ENCODE measurements around the gene SLC16A10. TPM values are rescaled to one million over a fixed set of nuclear protein-coding genes. Genes with fewer than 3 reads are reported as not detected.

Gene SLC16A10
- total RNA-seq, 5 donors from 2014 or later (not counting 1 experiment from before 2014, with no cell fraction given), result 10.2 to 16.5 (median 14.3) TPM

DNA sequence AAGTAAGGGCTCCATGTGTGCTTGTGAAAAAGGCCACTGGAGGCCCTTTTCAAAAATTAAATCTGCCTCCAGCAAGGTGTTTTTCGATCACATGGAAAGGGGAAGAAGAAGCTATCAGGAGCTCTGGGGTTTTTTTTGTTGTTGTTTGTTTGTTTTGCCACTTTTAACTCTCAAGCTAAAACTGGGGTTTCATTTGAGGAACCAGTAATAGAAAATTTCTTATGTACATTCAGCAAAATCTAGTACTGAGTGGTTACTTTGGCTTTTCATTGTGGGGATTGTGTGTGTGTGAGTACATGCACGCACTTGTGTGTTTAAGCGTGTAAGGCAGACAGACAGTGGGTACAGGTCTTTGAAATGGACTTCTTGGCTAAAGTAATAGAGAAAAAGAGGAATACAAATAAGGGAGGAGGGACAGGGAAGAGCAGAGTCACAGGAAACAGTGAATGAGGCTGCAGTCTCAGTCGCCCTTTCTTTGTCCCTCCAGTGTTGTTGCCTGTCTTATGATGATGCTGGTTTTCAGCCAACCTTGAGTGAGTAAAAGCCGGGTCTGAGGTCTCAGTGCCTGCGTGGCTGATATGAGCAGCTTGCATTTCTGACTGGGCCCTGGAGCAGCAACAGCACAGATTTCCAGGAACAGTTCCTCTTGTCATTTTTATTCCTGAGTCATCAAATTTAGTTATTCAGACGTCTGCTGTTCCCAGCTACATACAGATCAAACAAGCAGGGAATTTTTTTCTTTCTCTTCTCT is 26.2 kb downstream of the SLC16A10 start:
- peak in 13 of 35 experiments; percentile 3 to 35 (median 8) for DNase-seq
- Mint-ChIP-seq H3K4me1 (peaks cover 32 to 38% (median 38%) of the 10 kb centered on the region in 3 donors), H3K27me3 (peaks cover 0 to 1% of the 10 kb centered on the region in 2 donors), H3K27ac (peak overlapping the region; percentile 88 to 89), H3K9me3 (no peaks in the 10 kb centered on the region), H3K4me3 (peak overlapping the region; percentile 42 to 67 (median 62)), H3K36me3 (peaks cover 4% of the 10 kb centered on the region)
- peak; percentile 56 to 72 (median 64) for ATAC-seq (replicated peaks in 1 of 4)
- Histone ChIP-seq H3K9me3 (no peaks in the 10 kb centered on the region), H3K27ac (ENCODE audit: low read length) (peak overlapping the region; percentile 66), H3K4me3 (ENCODE audit: control insufficient read depth in 1 of 2, extremely low read depth in 1 of 2, low read length in 1 of 2) (no peak overlapping the region), H3K36me3 (ENCODE audit: control insufficient read depth in 2 of 2, extremely low read depth in 1 of 2, insufficient read depth in 1 of 2, low read length in 1 of 2) (no peaks in the 10 kb centered on the region), H3K27me3 (replicated peaks in 1 of 2; ENCODE audit: control insufficient read depth in 2 of 2, extremely low read depth in 1 of 2, insufficient read depth in 2 of 2, low read length in 1 of 2) (no peaks in the 10 kb centered on the region), H3K4me1 (ENCODE audit: control insufficient read depth in 1 of 2, extremely low read depth in 1 of 2, insufficient read depth in 2 of 2, low read length in 2 of 2) (peaks cover 16 to 28% of the 10 kb centered on the region in 2 experiments)
- 52% methylated on average over 6 of the region's 7 CpGs for WGBS (ENCODE audit: insufficient coverage)
- ChIA-PET CTCF (interaction anchor here in 1 of 2 donors (0.6 to 0.7 kb wide), 2 partner anchors 13 to 56 kb away, joined by 3 read pairs; no protein-coding TSS in a partner anchor), POLR2A (interaction anchor here in 1 of 2 donors (0.6 kb wide), 1 partner anchor 416 kb away, joined by 3 read pairs; no protein-coding TSS in a partner anchor)

GRCh38 chr6:111114087-111114443 is 26.8 kb downstream of the SLC16A10 start:
- Mint-ChIP-seq H3K27me3 (peaks cover 0 to 1% of the 10 kb centered on the region in 2 donors), H3K9me3 (no peaks in the 10 kb centered on the region), H3K36me3 (peaks cover 4% of the 10 kb centered on the region), H3K4me1 (peaks cover 32 to 38% (median 38%) of the 10 kb centered on the region in 3 donors), H3K27ac (peak overlapping the region; percentile 88 to 89), H3K4me3 (peak overlapping the region; percentile 42 to 67 (median 62))
- H3K27me3 ChIP-seq (replicated peaks in 1 of 2; ENCODE audit: control insufficient read depth in 2 of 2, extremely low read depth in 1 of 2, insufficient read depth in 2 of 2, low read length in 1 of 2), result no peaks in the 10 kb centered on the region
- WGBS (ENCODE audit: insufficient coverage), result no CpG with 5 or more reads among the region's 2 CpGs
- peak overlapping the region; percentile 66 for H3K27ac ChIP-seq (ENCODE audit: low read length)
- ChIA-PET POLR2A (no interaction called here), CTCF (no interaction called here)
- H3K36me3 ChIP-seq (ENCODE audit: control insufficient read depth in 2 of 2, extremely low read depth in 1 of 2, insufficient read depth in 1 of 2, low read length in 1 of 2), result no peaks in the 10 kb centered on the region
- ATAC-seq (replicated peaks in 1 of 4), result peak; percentile 52 to 78 (median 73)
- peak in 1 of 35 experiments; percentile 31 for DNase-seq
- no peaks in the 10 kb centered on the region for H3K9me3 ChIP-seq
- H3K4me3 ChIP-seq (ENCODE audit: control insufficient read depth in 1 of 2, extremely low read depth in 1 of 2, low read length in 1 of 2), result no peak overlapping the region
- H3K4me1 ChIP-seq (ENCODE audit: control insufficient read depth in 1 of 2, extremely low read depth in 1 of 2, insufficient read depth in 2 of 2, low read length in 2 of 2), result peaks cover 16 to 28% of the 10 kb centered on the region in 2 experiments

DNA sequence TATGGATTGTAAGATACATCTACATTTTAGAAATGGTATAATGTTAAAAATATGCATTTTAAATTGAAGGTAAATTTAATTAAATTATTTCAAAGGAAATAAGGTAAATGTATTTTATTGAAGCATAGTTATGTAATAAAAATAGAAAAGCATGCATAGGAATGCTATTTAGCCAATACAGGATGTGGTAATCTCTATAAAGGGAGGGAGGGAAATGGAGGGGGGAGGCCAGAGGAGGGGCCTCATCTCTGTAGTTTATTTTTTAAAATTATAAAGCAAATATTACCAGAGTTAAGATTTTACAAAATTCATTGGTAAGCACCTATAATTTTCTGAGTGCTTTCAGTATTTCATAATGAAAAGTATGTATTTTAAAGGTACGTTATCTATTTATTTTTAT is 27.2 kb downstream of the SLC16A10 start:
- H3K4me3 ChIP-seq (ENCODE audit: control insufficient read depth in 1 of 2, extremely low read depth in 1 of 2, low read length in 1 of 2), result no peak overlapping the region
- no peaks in the 10 kb centered on the region for H3K9me3 Mint-ChIP-seq
- peak overlapping the region; percentile 66 for H3K27ac ChIP-seq (ENCODE audit: low read length)
- peaks cover 0 to 1% of the 10 kb centered on the region in 2 donors for H3K27me3 Mint-ChIP-seq
- DNase-seq (peak in 5 of 35 experiments; percentile 5 to 39 (median 9)), ATAC-seq (replicated peaks in 1 of 4) (peak; percentile 71 to 78 (median 74))
- ChIA-PET CTCF (no interaction called here), POLR2A (no interaction called here)
- H3K9me3 ChIP-seq, result no peaks in the 10 kb centered on the region
- H3K4me1 ChIP-seq (ENCODE audit: control insufficient read depth in 1 of 2, extremely low read depth in 1 of 2, insufficient read depth in 2 of 2, low read length in 2 of 2), result peaks cover 16 to 28% of the 10 kb centered on the region in 2 experiments
- no CpG with 5 or more reads among the region's 1 CpG for WGBS (ENCODE audit: insufficient coverage)
- H3K27ac Mint-ChIP-seq, result no peak overlapping the region
- no peaks in the 10 kb centered on the region for H3K36me3 ChIP-seq (ENCODE audit: control insufficient read depth in 2 of 2, extremely low read depth in 1 of 2, insufficient read depth in 1 of 2, low read length in 1 of 2)
- no peaks in the 10 kb centered on the region for H3K27me3 ChIP-seq (replicated peaks in 1 of 2; ENCODE audit: control insufficient read depth in 2 of 2, extremely low read depth in 1 of 2, insufficient read depth in 2 of 2, low read length in 1 of 2)
- peaks cover 32 to 38% (median 38%) of the 10 kb centered on the region in 3 donors for H3K4me1 Mint-ChIP-seq
- H3K36me3 Mint-ChIP-seq, result peaks cover 4% of the 10 kb centered on the region
- H3K4me3 Mint-ChIP-seq, result peak overlapping the region in 1 of 3 donors; percentile 67

GRCh38 chr6:111118826-111119225 is 31.5 kb downstream of the SLC16A10 start:
- Histone ChIP-seq H3K4me1 (ENCODE audit: control insufficient read depth in 1 of 2, extremely low read depth in 1 of 2, insufficient read depth in 2 of 2, low read length in 2 of 2) (peaks cover 19 to 22% of the 10 kb centered on the region in 2 experiments), H3K27me3 (replicated peaks in 1 of 2; ENCODE audit: control insufficient read depth in 2 of 2, extremely low read depth in 1 of 2, insufficient read depth in 2 of 2, low read length in 1 of 2) (no peaks in the 10 kb centered on the region), H3K4me3 (ENCODE audit: control insufficient read depth in 1 of 2, extremely low read depth in 1 of 2, low read length in 1 of 2) (no peak overlapping the region), H3K36me3 (ENCODE audit: control insufficient read depth in 2 of 2, extremely low read depth in 1 of 2, insufficient read depth in 1 of 2, low read length in 1 of 2) (no peaks in the 10 kb centered on the region), H3K27ac (ENCODE audit: low read length) (no peak overlapping the region), H3K9me3 (no peaks in the 10 kb centered on the region)
- ChIA-PET CTCF (interaction anchor here (0.6 to 0.7 kb wide), 2 partner anchors 59 to 166 kb away, joined by 3 to 4 read pairs; no protein-coding TSS in a partner anchor), POLR2A (interaction anchor here in 1 of 2 donors (0.5 kb wide), 1 partner anchor 14 kb away, joined by 4 read pairs; no protein-coding TSS in a partner anchor)
- no peaks in the 10 kb centered on the region for H3K27me3 Mint-ChIP-seq
- H3K4me1 Mint-ChIP-seq, result peaks cover 30 to 37% (median 34%) of the 10 kb centered on the region in 3 donors
- H3K4me3 Mint-ChIP-seq, result no peak overlapping the region
- no peaks in the 10 kb centered on the region for H3K9me3 Mint-ChIP-seq
- no peak overlapping the region for H3K27ac Mint-ChIP-seq
- ATAC-seq (replicated peaks in 1 of 4), result no peak
- WGBS (ENCODE audit: insufficient coverage), result no CpG with 5 or more reads among the region's 2 CpGs
- peaks cover 4% of the 10 kb centered on the region for H3K36me3 Mint-ChIP-seq
- DNase-seq, result no peak

- Mint-ChIP-seq H3K9me3 (no peaks in the 10 kb centered on the region), H3K4me3 (no peak overlapping the region), H3K27ac (no peak overlapping the region), H3K27me3 (no peaks in the 10 kb centered on the region), H3K36me3 (peaks cover 4% of the 10 kb centered on the region), H3K4me1 (peaks cover 25 to 32% (median 29%) of the 10 kb centered on the region in 3 donors)
- Histone ChIP-seq H3K27ac (ENCODE audit: low read length) (no peak overlapping the region), H3K27me3 (replicated peaks in 1 of 2; ENCODE audit: control insufficient read depth in 2 of 2, extremely low read depth in 1 of 2, insufficient read depth in 2 of 2, low read length in 1 of 2) (no peaks in the 10 kb centered on the region), H3K9me3 (no peaks in the 10 kb centered on the region), H3K4me1 (ENCODE audit: control insufficient read depth in 1 of 2, extremely low read depth in 1 of 2, insufficient read depth in 2 of 2, low read length in 2 of 2) (peaks cover 11 to 18% of the 10 kb centered on the region in 2 experiments), H3K4me3 (ENCODE audit: control insufficient read depth in 1 of 2, extremely low read depth in 1 of 2, low read length in 1 of 2) (no peak overlapping the region), H3K36me3 (ENCODE audit: control insufficient read depth in 2 of 2, extremely low read depth in 1 of 2, insufficient read depth in 1 of 2, low read length in 1 of 2) (no peaks in the 10 kb centered on the region)
- no CpG with 5 or more reads among the region's 2 CpGs for WGBS (ENCODE audit: insufficient coverage)
- POLR2A ChIA-PET, result interaction anchor here in 1 of 2 donors (0.5 kb wide), 1 partner anchor 15 kb away, joined by 4 read pairs; no protein-coding TSS in a partner anchor
- ATAC-seq (replicated peaks in 1 of 4) (no peak), DNase-seq (no peak)
- CTCF ChIA-PET, result no interaction called here
These were observed 32.4 kb downstream of the SLC16A10 start for GRCh38 chr6:111119571-111120329.

GRCh38 chr6:111121789-111122350 is 34.6 kb downstream of the SLC16A10 start:
- 83% methylated on average over 2 of the region's 4 CpGs for WGBS (ENCODE audit: insufficient coverage)
- POLR2A ChIA-PET, result interaction anchor here in 1 of 2 donors (0.5 kb wide), 1 partner anchor 528 kb away, joined by 8 read pairs; no protein-coding TSS in a partner anchor
- H3K4me3 ChIP-seq (ENCODE audit: control insufficient read depth in 1 of 2, extremely low read depth in 1 of 2, low read length in 1 of 2), result no peak overlapping the region
- Mint-ChIP-seq H3K4me1 (peaks cover 16 to 23% (median 19%) of the 10 kb centered on the region in 3 donors), H3K27ac (peak overlapping the region in 1 of 2 donors; percentile 87), H3K27me3 (no peaks in the 10 kb centered on the region), H3K36me3 (peaks cover 4% of the 10 kb centered on the region), H3K4me3 (peak overlapping the region in 1 of 3 donors; percentile 22), H3K9me3 (no peaks in the 10 kb centered on the region)
- CTCF ChIA-PET, result no interaction called here
- H3K27ac ChIP-seq (ENCODE audit: low read length), result peak overlapping the region; percentile 32
- no peaks in the 10 kb centered on the region for H3K27me3 ChIP-seq (replicated peaks in 1 of 2; ENCODE audit: control insufficient read depth in 2 of 2, extremely low read depth in 1 of 2, insufficient read depth in 2 of 2, low read length in 1 of 2)
- peaks cover 4 to 12% of the 10 kb centered on the region in 2 experiments for H3K4me1 ChIP-seq (ENCODE audit: control insufficient read depth in 1 of 2, extremely low read depth in 1 of 2, insufficient read depth in 2 of 2, low read length in 2 of 2)
- no peaks in the 10 kb centered on the region for H3K9me3 ChIP-seq
- H3K36me3 ChIP-seq (ENCODE audit: control insufficient read depth in 2 of 2, extremely low read depth in 1 of 2, insufficient read depth in 1 of 2, low read length in 1 of 2), result no peaks in the 10 kb centered on the region
- ATAC-seq (replicated peaks in 1 of 4), result no peak
- no peak for DNase-seq

Data from T-cell (primary cell).